MG63 (cell line): Measurements from ENCODE around the gene IL19. TPM values are rescaled to one million over a fixed set of nuclear protein-coding genes. Genes with fewer than 3 reads are reported as not detected.
"Not testable (repeated sequence)": the region's sequence is repeated elsewhere in the genome, so short reads cannot be mapped to it uniquely, and the experiment has no call there.

Experiments
- DNase-seq: peaks from one replicate; pipeline ENCODE4 v3.0.0-alpha.2; 2020
- H3K27me3 ChIP-seq: fragments of 250-450 bp; sonication (Bioruptor Pico); 2 replicates; pipeline ENCODE4 v1.5.1; 2020; ENCODE audit warnings: mild to moderate bottlenecking, moderate library complexity
- H3K36me3 ChIP-seq: fragments of 250-450 bp; sonication (Bioruptor Pico); 2 replicates; pipeline ENCODE4 v1.5.1; 2020; ENCODE audit warnings: mild to moderate bottlenecking, moderate library complexity
- H3K4me3 ChIP-seq: fragments of 250-450 bp; sonication (Bioruptor Pico); 2 replicates; pipeline ENCODE4 v1.5.1; 2020; ENCODE audit warnings: mild to moderate bottlenecking, moderate library complexity
- H3K9me3 ChIP-seq: fragments of 250-450 bp; sonication (Bioruptor Pico); 2 replicates; pipeline ENCODE4 v1.5.1; 2020; ENCODE audit warnings: mild to moderate bottlenecking, moderate library complexity
- total RNA-seq: library from RNA; depleted of rRNA; stranded (reverse); fragments of >200 nt; shearing (Covaris generic); gene quantifications from 2 replicates; pipeline ENCODE4 v1.2.3, GENCODE V29; 2014; ENCODE audit warnings: low replicate concordance

Gene IL19
- total RNA-seq, 1 experiment from 2014 or later, result not detected

- no peak for DNase-seq
- Histone ChIP-seq H3K27me3 (peaks cover 2% of the 10 kb centered on the region; the same call in 1 of the 2 replicates), H3K4me3 (no peak overlapping the region), H3K36me3 (no peaks in the 10 kb centered on the region), H3K9me3 (no peaks in the 10 kb centered on the region)
Measured at GRCh38 chr1:206761159-206761768, 9.3 kb upstream of the IL19 start.

DNA sequence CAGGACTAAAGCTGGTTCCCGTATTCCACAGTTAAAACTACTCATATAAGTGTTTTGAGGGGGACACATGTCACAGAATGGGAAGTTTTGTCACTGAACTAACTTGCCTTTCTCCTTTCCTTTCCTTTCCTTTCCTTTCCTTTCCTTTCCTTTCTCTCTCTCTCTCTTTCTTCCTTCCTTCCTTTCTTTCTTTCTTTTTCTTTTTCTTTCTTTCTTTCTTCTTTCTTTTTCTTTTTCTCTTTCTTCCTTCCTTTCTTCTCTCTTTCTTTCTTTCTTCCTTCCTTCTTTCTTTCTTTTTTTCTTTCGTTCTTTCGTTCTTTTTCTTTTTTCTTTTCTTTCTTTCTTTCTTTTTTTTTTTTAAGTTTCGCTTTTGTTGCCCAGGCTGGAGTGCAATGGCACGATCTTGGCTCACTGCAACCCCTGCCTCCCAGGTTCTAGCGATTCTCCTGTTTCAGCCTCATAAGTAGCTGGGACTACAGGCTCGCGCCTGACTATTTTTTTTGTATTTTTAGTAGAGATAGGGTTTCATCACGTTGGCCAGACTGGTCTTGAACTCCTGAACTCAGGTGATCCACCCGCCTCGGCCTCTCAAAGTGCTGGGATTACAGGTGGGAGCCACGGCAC lies 7.7 kb upstream of the IL19 start:
- not testable (repeated sequence) for H3K9me3 ChIP-seq, H3K4me3 ChIP-seq, DNase-seq, H3K27me3 ChIP-seq, H3K36me3 ChIP-seq

GRCh38 chr1:206765771-206766170 lies 4.8 kb upstream of the IL19 start:
- H3K27me3 ChIP-seq, H3K9me3 ChIP-seq, DNase-seq, H3K36me3 ChIP-seq, H3K4me3 ChIP-seq: not testable (repeated sequence)

DNA sequence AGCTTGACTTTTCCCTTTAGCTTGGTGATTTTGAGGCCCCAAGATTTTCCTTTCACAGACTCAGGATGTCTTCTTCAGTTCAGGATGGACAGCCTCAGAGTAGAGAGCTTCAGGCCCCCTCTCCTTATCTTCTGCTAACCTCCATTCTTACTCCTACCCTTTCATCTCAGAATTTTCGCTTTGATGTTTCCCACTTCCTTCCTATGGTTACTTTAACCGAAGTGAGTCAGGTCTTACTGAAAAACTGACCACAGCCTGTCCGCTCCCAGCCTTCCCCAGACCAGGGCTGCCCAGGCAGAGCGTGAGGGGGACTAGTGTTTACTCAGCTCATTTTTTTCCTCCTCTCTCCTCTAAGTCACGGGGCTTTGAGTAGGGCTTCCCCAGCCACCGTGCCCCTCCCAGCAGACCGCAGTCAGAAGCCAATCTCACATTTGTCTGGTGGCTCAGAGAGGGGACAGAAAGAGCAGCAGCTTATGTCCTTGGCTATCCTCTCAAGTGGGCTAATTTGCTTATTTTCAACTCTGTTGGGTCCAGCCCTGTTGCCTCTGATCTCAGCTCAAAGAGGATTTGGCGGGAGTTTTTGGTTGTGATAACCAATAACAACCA lies 4.2 kb upstream of the IL19 start:
- H3K27me3 ChIP-seq, result no peaks in the 10 kb centered on the region; the same call in 1 of the 2 replicates
- H3K36me3 ChIP-seq, result no peaks in the 10 kb centered on the region
- H3K9me3 ChIP-seq, result no peaks in the 10 kb centered on the region
- no peak overlapping the region for H3K4me3 ChIP-seq
- peak; percentile 63 for DNase-seq

- Histone ChIP-seq H3K36me3 (no peaks in the 10 kb centered on the region), H3K27me3 (peaks cover 3% of the 10 kb centered on the region), H3K4me3 (no peak overlapping the region), H3K9me3 (no peaks in the 10 kb centered on the region)
- no peak for DNase-seq
Measured at GRCh38 chr1:206768472-206769303, 1.9 kb upstream of the IL19 start.

GRCh38 chr1:206769304-206769731 lies 1.3 kb upstream of the IL19 start:
- Histone ChIP-seq H3K4me3 (no peak overlapping the region), H3K36me3 (no peaks in the 10 kb centered on the region), H3K9me3 (no peaks in the 10 kb centered on the region), H3K27me3 (peaks cover 3% of the 10 kb centered on the region)
- no peak for DNase-seq

DNA sequence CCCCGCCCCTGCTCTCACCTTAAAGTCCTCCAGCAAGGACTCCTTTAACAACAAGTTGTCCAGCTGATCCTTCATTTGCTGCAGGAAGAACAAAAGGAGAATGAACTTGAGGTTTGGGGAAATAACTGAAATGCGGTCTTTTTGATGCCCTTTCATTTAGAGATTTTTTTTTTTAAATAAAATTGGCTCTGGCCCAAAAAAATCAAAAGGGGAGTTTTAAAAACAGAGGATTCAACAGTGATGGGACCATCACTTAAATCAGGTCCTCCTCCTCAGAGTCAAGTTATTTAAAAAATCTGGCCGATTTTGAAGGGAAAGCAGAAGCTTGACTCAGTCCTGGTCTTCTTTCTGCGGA lies 742 bp downstream of the IL19 start:
- no peak overlapping the region for H3K4me3 ChIP-seq
- no peaks in the 10 kb centered on the region for H3K9me3 ChIP-seq
- no peaks in the 10 kb centered on the region for H3K36me3 ChIP-seq
- H3K27me3 ChIP-seq, result peaks cover 6% of the 10 kb centered on the region
- DNase-seq, result no peak

- no peak within 1 kb of the TSS for H3K4me3 ChIP-seq
Measured at GRCh38 chr1:206772243-206772937, 1.8 kb downstream of the IL19 start, which contains the start of gene IL10. IL10 (minus strand) TSS chr1:206772494; CDS start chr1:206772435, 59 bp downstream.

DNA sequence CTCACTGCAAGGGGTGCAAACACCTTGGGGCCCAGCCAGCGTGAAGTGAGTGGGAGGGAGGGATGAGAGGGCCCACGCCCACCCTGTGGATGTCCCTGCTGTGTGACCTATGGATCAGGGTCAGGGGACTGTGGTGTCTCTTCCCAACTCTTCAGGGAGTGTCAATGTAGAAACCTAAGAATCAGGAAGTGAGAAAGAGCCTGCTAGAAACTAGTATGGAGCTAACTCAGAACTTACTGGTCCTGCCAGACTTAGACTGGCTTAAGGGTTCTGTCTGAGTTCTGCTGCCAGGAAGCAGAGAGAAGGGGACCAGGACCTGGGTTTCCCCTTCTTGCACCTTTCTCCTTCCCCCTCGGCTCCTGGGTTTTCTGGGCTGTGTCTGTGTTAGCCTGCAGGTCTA lies 3.5 kb downstream of the IL19 start:
- no peak overlapping the region for H3K4me3 ChIP-seq
- H3K9me3 ChIP-seq, result no peaks in the 10 kb centered on the region
- peaks cover 6% of the 10 kb centered on the region for H3K27me3 ChIP-seq
- no peaks in the 10 kb centered on the region for H3K36me3 ChIP-seq
- no peak for DNase-seq

More at GRCh38 chr1:206772243-206772937, 1.8 kb downstream of the IL19 start, which contains the start of gene IL10:
- Histone ChIP-seq H3K36me3 (no peaks in the 10 kb centered on the region), H3K27me3 (peaks cover 6% of the 10 kb centered on the region), H3K9me3 (no peaks in the 10 kb centered on the region)
- no peak for DNase-seq

GRCh38 chr1:206776229-206776628 lies 5.7 kb downstream of the IL19 start:
- no peak overlapping the region for H3K4me3 ChIP-seq
- DNase-seq, result no peak
- peaks cover 6% of the 10 kb centered on the region for H3K27me3 ChIP-seq
- H3K36me3 ChIP-seq, result no peaks in the 10 kb centered on the region
- no peaks in the 10 kb centered on the region for H3K9me3 ChIP-seq

DNA sequence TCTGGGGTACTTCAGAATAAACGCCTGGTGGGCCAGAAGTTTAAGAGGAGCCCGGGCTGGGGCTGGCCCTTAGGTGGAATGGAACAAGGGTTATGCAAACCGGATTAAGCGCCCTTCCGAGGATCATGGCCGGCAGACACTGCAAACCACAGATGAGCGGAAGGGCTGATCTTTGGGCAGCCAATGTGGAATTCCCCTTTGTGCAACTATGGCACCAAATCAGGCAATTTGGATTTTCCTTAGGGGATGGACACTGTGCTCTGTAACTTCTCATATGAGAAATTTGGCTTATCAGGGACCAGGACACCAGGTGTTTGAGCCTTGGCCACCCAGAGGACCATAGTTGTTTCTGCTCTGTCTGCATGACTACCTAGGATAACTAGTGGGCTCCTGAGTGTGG lies 7.5 kb downstream of the IL19 start:
- H3K27me3 ChIP-seq, result peaks cover 2% of the 10 kb centered on the region; the same call in 1 of the 2 replicates
- H3K36me3 ChIP-seq, result no peaks in the 10 kb centered on the region
- H3K9me3 ChIP-seq, result no peaks in the 10 kb centered on the region
- no peak overlapping the region for H3K4me3 ChIP-seq
- no peak for DNase-seq

DNA sequence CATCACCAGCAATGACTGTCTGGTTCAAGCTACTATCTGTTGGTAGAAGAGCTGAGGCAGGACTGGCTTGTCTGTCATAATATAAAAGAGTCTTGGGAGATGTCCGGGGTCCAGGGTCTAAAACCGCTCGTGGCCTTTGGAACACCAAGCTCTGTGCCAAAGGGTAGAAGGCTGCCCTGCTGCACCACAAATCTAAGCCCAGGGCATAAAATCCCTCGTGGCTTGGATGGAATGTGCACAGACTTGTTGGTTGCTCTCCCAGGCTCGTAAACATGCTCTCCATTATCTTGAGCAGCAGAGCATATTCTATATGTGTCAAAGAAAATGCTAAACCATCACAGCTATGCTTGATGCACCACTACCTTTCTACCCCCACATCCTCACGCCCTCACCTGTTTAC lies 8.3 kb downstream of the IL19 start:
- not testable (repeated sequence) for H3K27me3 ChIP-seq, H3K36me3 ChIP-seq, DNase-seq, H3K9me3 ChIP-seq, H3K4me3 ChIP-seq

- H3K9me3 ChIP-seq, result no peaks in the 10 kb centered on the region; the same call in 1 of the 2 replicates
- DNase-seq, result no peak
- H3K4me3 ChIP-seq, result no peak overlapping the region
- no peaks in the 10 kb centered on the region for H3K36me3 ChIP-seq
- H3K27me3 ChIP-seq, result 0 out of 2 replicates have a peak, but pooled peaks cover 2% of the 10 kb centered on the region
Measured at GRCh38 chr1:206779638-206780037, 9.1 kb downstream of the IL19 start.

- no peaks in the 10 kb centered on the region; the same call in 1 of the 2 replicates for H3K9me3 ChIP-seq
- no peak for DNase-seq
Measured at GRCh38 chr1:206782448-206782847, 11.9 kb downstream of the IL19 start.

DNA sequence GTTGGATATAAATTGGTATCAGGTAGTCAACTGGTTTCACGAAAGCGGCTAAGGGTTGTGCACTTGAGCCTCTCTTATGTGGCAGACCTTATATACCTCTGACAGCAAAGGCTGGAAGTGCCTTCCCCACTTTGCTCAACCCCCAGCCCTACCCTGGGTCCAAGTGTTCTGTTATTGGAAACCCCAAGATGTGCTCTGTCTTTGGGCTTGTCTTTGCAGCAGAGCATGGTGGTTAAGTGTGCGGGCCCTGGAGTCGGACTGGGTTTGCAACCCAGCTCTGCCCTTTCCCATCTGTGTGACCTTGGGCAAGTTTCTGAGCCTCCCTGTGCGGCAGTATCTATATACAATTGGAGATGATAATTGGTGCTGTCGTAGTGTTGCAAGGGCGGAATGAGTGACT lies 12.9 kb downstream of the IL19 start:
- no peak overlapping the region for H3K4me3 ChIP-seq
- no peaks in the 10 kb centered on the region; the same call in 1 of the 2 replicates for H3K9me3 ChIP-seq
- no peaks in the 10 kb centered on the region for H3K27me3 ChIP-seq
- DNase-seq, result no peak
- no peaks in the 10 kb centered on the region for H3K36me3 ChIP-seq

More at GRCh38 chr1:206782448-206782847, 11.9 kb downstream of the IL19 start:
- no peak overlapping the region for H3K4me3 ChIP-seq
- H3K27me3 ChIP-seq, result no peaks in the 10 kb centered on the region
- no peaks in the 10 kb centered on the region for H3K36me3 ChIP-seq

DNA sequence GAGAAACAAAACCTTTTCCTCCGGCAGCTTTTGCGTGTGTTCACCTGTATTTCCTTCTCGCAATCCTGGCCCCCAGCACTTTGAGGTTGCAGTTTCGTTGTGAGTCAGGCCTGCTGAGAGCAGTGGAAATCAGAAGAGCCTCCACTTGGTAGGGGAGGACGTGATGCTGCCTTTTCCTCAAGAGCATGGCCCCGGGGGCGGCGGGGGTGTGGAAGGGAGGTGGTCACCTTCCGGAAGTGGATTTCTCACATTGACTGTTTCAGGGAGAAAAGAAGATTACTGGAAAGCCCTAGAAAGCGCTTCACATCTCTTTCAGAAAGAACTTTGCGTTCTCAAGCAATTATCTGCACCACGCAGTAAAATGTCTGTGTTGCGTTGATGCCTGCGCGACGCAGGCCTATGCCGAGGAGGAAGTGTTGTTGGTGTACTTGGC lies 13.9 kb downstream of the IL19 start:
- Histone ChIP-seq H3K4me3 (no peak overlapping the region), H3K36me3 (no peaks in the 10 kb centered on the region), H3K9me3 (no peaks in the 10 kb centered on the region; the same call in 1 of the 2 replicates), H3K27me3 (no peaks in the 10 kb centered on the region)
- no peak for DNase-seq
